SK-N-SH (cell line): ENCODE results near the gene UFM1. TPM values are rescaled to one million over a fixed set of nuclear protein-coding genes. Genes with fewer than 3 reads are reported as not detected.
"Not testable (repeated sequence)": the region's sequence is repeated elsewhere in the genome, so short reads cannot be mapped to it uniquely, and the experiment has no call there.

Experiments
- CTCF ChIA-PET: fragments of 300-600, 350-600 bp; formaldehyde crosslinking; extraction: SDS; loops from one replicate; lab custom pipeline; 2021; lab: Yijun Ruan, JAX
- POLR2A ChIA-PET: fragments of 350-600 bp; sonication (Branson Sonifier 250); formaldehyde crosslinking; extraction: SDS; loops from one replicate; lab custom pipeline; 2020; ENCODE audit warnings: antibody characterized with exemption, inconsistent platforms; lab: Yijun Ruan, JAX
- DNase-seq: peaks from one replicate; pipeline ENCODE4 v3.0.0; 2012
- H2AFZ ChIP-seq: fragments of 200-600 bp; sonication (generic); 2 replicates; pipeline ENCODE4 v1.8.1; 2016; ENCODE audit warnings: antibody characterized with exemption, mild to moderate bottlenecking, low read depth
- H3F3A ChIP-seq: fragments of 200-600 bp; sonication (generic); replicated peaks from 2 replicates; pipeline ENCODE3; 2016; ENCODE audit warnings: antibody characterized with exemption, mild to moderate bottlenecking; ENCODE audit not compliant: insufficient read depth
- H3K27ac ChIP-seq, 2 experiments: fragments of 200-500 bp in 1 of 2; fragments of 200-600 bp in 1 of 2; sonication (Bioruptor generic) in 1 of 2; sonication (generic), shearing (Covaris generic) in 1 of 2; 2 replicates each; pipeline versions ENCODE4 v1.5.1 to v1.6.1; 2014 to 2016; ENCODE audit warnings: low read depth in 2 of 2, inconsistent platforms in 1 of 2, low read length in 1 of 2, mild to moderate bottlenecking in 1 of 2, mixed read lengths in 1 of 2
- H3K27me3 ChIP-seq: fragments of 200-600 bp; sonication (generic), shearing (Covaris generic); 2 replicates; pipeline ENCODE4 v1.6.1; 2016; ENCODE audit warnings: mixed run types; ENCODE audit not compliant: insufficient read depth
- H3K36me3 ChIP-seq, 2 experiments: fragments of 200-500 bp in 1 of 2; fragments of 200-600 bp in 1 of 2; sonication (Bioruptor generic) in 1 of 2; sonication (generic) in 1 of 2; replicated peaks in 1 of 2; 2 replicates each; pipeline versions ENCODE3 to v1.5.1; 2014 to 2016; ENCODE audit warnings: low read length in 1 of 2, mild to moderate bottlenecking in 1 of 2; ENCODE audit not compliant: insufficient read depth in 2 of 2, control insufficient read depth in 1 of 2
- H3K4me1 ChIP-seq, 2 experiments: fragments of 200-500 bp in 1 of 2; fragments of 200-600 bp in 1 of 2; sonication (Bioruptor generic) in 1 of 2; sonication (generic), shearing (Covaris generic) in 1 of 2; 2 replicates each; pipeline versions ENCODE4 v1.5.1 to v1.6.1; 2014 to 2016; ENCODE audit warnings: low read depth in 1 of 2, low read length in 1 of 2, mixed run types in 1 of 2; ENCODE audit not compliant: insufficient read depth in 2 of 2, control insufficient read depth in 1 of 2
- H3K4me2 ChIP-seq: fragments of 200-600 bp; sonication (generic), shearing (Covaris generic); 2 replicates; pipeline ENCODE4 v1.6.1; 2017; ENCODE audit warnings: mixed run types
- H3K4me3 ChIP-seq, 2 experiments: fragments of 200-500 bp in 1 of 2; fragments of 200-600 bp in 1 of 2; sonication (Bioruptor generic) in 1 of 2; sonication (generic), shearing (Covaris generic) in 1 of 2; 2 replicates each; pipeline versions ENCODE4 v1.5.1 to v1.8.1; 2014 to 2016; ENCODE audit warnings: low read depth in 2 of 2, inconsistent platforms in 1 of 2, low read length in 1 of 2, mild to moderate bottlenecking in 1 of 2, mixed read lengths in 1 of 2, moderate library complexity in 1 of 2
- H3K79me2 ChIP-seq: fragments of 200-600 bp; sonication (generic); 2 replicates; pipeline ENCODE4 v1.8.1; 2017; ENCODE audit warnings: mild to moderate bottlenecking; ENCODE audit not compliant: insufficient read depth
- H3K9ac ChIP-seq: fragments of 200-600 bp; sonication (generic); 2 replicates; pipeline ENCODE4 v1.6.1; 2017; ENCODE audit warnings: mixed run types
- H3K9me2 ChIP-seq: fragments of 200-600 bp; sonication (generic); 2 replicates; pipeline ENCODE4 v1.6.1; 2017; ENCODE audit warnings: mixed run types
- H3K9me3 ChIP-seq: fragments of 200-600 bp; sonication (generic); 2 replicates; pipeline ENCODE4 v1.6.1; 2017; ENCODE audit warnings: mixed run types, mild to moderate bottlenecking, moderate library complexity
- H4K20me1 ChIP-seq: fragments of 200-600 bp; sonication (generic); 2 replicates; pipeline ENCODE4 v1.6.1; 2017; ENCODE audit warnings: mild to moderate bottlenecking, mixed run types; ENCODE audit not compliant: insufficient read depth
- EZH2phosphoT487 ChIP-seq: fragments of 200-600 bp; sonication (generic); IDR thresholded peaks from 2 replicates; pipeline ENCODE4 v1.6.1; 2017; ENCODE audit warnings: low read depth, mixed run types, mild to moderate bottlenecking, antibody characterized with exemption, moderate library complexity, borderline replicate concordance
- FOSL2 ChIP-seq: IDR thresholded peaks from 2 replicates; pipeline ENCODE4 v1.4.0; 2012; ENCODE audit warnings: low read depth, mild to moderate bottlenecking, moderate library complexity, borderline replicate concordance
- GATA2 ChIP-seq: sonication (generic); formaldehyde crosslinking; IDR thresholded peaks from 2 replicates; pipeline ENCODE4 v1.5.0; 2020; ENCODE audit warnings: mild to moderate bottlenecking, missing genetic modification reagents
- JUND ChIP-seq: IDR thresholded peaks from 2 replicates; pipeline ENCODE4 v1.4.0; 2012
- RCOR1 ChIP-seq: fragments of 150-350 bp; IDR thresholded peaks from 2 replicates; pipeline ENCODE4 v1.6.1; 2017; ENCODE audit warnings: antibody characterized with exemption, low read length
- TEAD4 ChIP-seq: IDR thresholded peaks from 2 replicates; pipeline ENCODE4 v1.4.0; 2012; ENCODE audit warnings: mild to moderate bottlenecking, borderline replicate concordance; ENCODE audit not compliant: insufficient read depth
- USF1 ChIP-seq: IDR thresholded peaks from 2 replicates; pipeline ENCODE4 v1.4.0; 2012; ENCODE audit warnings: low read depth, borderline replicate concordance
- USF2 ChIP-seq: fragments of 150-350 bp; IDR thresholded peaks from 2 replicates; pipeline ENCODE4 v1.6.1; 2017; ENCODE audit warnings: antibody characterized with exemption, low read length, low read depth, borderline replicate concordance
- YY1 ChIP-seq: IDR thresholded peaks from 2 replicates; pipeline ENCODE4 v1.4.0; 2012; ENCODE audit warnings: low read depth, mild to moderate bottlenecking
- ZBTB33 ChIP-seq: IDR thresholded peaks from 2 replicates; pipeline ENCODE4 v1.4.0; 2012; ENCODE audit warnings: low read depth, borderline replicate concordance
- WGBS: methylation state at CpG from one replicate; pipeline ENCODE4 v1.1.6; 2017; ENCODE audit warnings: low lambda C conversion rate; 5-methylcytosine and 5-hydroxymethylcytosine counted together
- polyA plus RNA-seq, 3 experiments: library from polyadenylated mRNA; depleted of rRNA; stranded (reverse); fragments of >200 nt; gene quantifications; 2 replicates each; pipeline ENCODE4 v1.2.3, GENCODE V29; 2012
- TF ChIP-seq, protein P1 (sequence below): IDR thresholded peaks from 2 replicates; pipeline ENCODE4; 2012

The UFM1 gene
- polyA plus RNA-seq, 1 of the 3 experiments (the other 2 are of a cell fraction), result 17.0 TPM

DNA sequence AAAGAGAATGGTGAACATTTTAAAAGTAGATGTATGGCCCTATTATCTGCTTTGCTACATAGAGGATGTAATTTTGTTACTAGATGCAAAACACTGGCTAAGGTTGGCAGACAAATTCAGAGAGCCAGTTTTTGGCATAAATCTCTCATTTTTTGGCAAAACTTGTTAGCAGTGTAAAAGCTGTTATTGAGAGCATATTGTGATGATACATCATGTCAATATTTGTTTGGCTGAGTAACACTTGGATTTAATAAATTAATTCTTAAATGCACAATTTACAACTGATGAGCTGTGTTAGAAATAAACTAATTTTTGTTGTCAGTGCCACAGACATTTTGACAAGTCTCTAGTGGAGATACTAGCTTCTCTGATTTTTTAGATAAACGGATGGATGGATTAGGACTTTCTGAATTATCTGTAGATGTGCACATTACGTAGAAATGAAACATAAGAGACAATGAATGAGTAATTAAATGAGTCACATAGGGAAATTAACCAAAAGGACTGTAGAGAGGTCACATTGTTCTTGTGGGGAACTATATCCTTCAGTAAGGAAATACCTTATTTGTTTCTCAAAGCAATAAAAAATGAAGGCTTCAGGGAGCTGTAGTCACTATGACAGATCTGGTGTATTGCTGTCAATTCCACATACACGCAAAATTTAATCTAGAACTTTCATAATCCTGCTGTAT lies 17.4 kb downstream of the UFM1 start:
- no peak for DNase-seq
- no peaks in the 10 kb centered on the region for H4K20me1 ChIP-seq
- H3K4me1 ChIP-seq, result no peaks in the 10 kb centered on the region
- H3K9me3 ChIP-seq, result no peaks in the 10 kb centered on the region
- H3K4me3 ChIP-seq, result no peak overlapping the region
- H3F3A ChIP-seq, result peaks cover 9% of the 10 kb centered on the region
- no peak overlapping the region for H3K9ac ChIP-seq
- no peak overlapping the region for H3K27ac ChIP-seq
- H2AFZ ChIP-seq, result no peak overlapping the region
- H3K36me3 ChIP-seq, result peaks cover 14 to 15% of the 10 kb centered on the region in 2 experiments
- no peaks in the 10 kb centered on the region for H3K79me2 ChIP-seq
- CTCF ChIA-PET, result no interaction called here
- H3K27me3 ChIP-seq, result no peaks in the 10 kb centered on the region
- no peak overlapping the region for H3K4me2 ChIP-seq
- TF ChIP-seq, protein P1, sequence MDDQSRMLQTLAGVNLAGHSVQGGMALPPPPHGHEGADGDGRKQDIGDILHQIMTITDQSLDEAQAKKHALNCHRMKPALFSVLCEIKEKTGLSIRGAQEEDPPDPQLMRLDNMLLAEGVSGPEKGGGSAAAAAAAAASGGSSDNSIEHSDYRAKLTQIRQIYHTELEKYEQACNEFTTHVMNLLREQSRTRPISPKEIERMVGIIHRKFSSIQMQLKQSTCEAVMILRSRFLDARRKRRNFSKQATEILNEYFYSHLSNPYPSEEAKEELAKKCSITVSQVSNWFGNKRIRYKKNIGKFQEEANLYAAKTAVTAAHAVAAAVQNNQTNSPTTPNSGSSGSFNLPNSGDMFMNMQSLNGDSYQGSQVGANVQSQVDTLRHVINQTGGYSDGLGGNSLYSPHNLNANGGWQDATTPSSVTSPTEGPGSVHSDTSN, result no peak
- TF ChIP-seq FOSL2, result peak; percentile 18; the same call in 1 of the 2 replicates
- H3K9me2 ChIP-seq, result no peaks in the 10 kb centered on the region
- POLR2A ChIA-PET, result no interaction called here
- WGBS, result 31% methylated on average over 3 of the region's 3 CpGs

DNA sequence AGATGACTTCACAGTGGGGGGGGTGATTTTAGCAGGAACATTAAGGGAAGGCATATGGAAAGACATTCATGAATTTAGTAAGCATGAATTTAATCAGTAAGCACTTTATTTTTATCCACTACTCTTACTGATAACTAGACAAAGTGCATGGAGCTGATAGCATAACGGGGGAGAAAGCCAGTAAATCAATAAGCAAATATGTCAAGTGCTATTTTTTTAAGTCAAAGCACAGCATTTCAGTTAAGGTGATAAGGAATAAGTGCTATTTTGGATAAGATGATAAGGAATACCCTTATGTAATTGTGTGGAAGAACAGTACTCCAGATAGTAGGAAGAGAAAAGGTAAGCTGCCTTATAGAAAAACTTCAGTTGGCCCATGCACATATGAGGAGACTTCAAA lies 19.4 kb downstream of the UFM1 start:
- no peaks in the 10 kb centered on the region for H3K9me3 ChIP-seq
- no peaks in the 10 kb centered on the region for H3K36me3 ChIP-seq
- no peak overlapping the region for H3K27ac ChIP-seq
- CTCF ChIA-PET, result no interaction called here
- no peak overlapping the region for H2AFZ ChIP-seq
- H3K27me3 ChIP-seq, result no peaks in the 10 kb centered on the region
- TF ChIP-seq, protein P1, result no peak
- TF ChIP-seq USF2 (no peak), EZH2phosphoT487 (no peak), ZBTB33 (no peak), TEAD4 (no peak), USF1 (no peak), JUND (no peak), YY1 (no peak), RCOR1 (no peak), GATA2 (CRISPR knock-in tag) (no peak)
- no peak overlapping the region for H3K4me2 ChIP-seq
- H3F3A ChIP-seq, result no peaks in the 10 kb centered on the region
- H3K79me2 ChIP-seq, result no peaks in the 10 kb centered on the region
- H3K9ac ChIP-seq, result no peak overlapping the region
- H4K20me1 ChIP-seq, result no peaks in the 10 kb centered on the region
- no peaks in the 10 kb centered on the region for H3K4me1 ChIP-seq
- 0% methylated on average over 1 of the region's 1 CpG for WGBS
- H3K9me2 ChIP-seq, result no peaks in the 10 kb centered on the region
- no peak for DNase-seq
- POLR2A ChIA-PET, result no interaction called here
- no peak overlapping the region for H3K4me3 ChIP-seq

DNA sequence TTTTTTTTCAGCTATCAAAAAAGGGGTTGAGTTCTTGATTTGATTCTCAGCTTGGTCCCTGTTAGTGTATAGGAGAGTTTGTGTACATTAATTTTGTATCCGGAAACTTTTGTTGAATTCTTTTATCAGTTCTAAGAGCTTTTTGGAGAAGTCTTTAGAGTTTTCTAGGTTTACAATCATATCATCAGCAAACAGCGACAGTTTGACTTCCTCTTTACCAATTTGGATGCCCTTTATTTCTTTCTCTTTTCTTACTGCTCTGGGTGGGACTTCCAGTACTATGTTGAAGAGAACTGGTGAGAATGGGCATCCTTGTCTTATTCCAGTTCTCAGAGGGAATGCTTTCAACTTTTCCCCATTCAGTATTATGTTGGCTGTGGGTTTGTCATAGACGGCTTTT lies 20.4 kb downstream of the UFM1 start:
- H3K27me3 ChIP-seq, H3F3A ChIP-seq, H3K36me3 ChIP-seq, DNase-seq, H3K4me3 ChIP-seq, POLR2A ChIA-PET, H3K79me2 ChIP-seq, H4K20me1 ChIP-seq, H3K27ac ChIP-seq, H3K9ac ChIP-seq, H3K9me3 ChIP-seq, H3K4me1 ChIP-seq, CTCF ChIA-PET, H2AFZ ChIP-seq, H3K9me2 ChIP-seq, H3K4me2 ChIP-seq: not testable (repeated sequence)
- WGBS, result 57% methylated on average over 3 of the region's 3 CpGs
